GM12873 (cell line): ENCODE data around the gene TVP23A.

ENCODE experiments used
- TF ChIP-seq, protein P1 (sequence below): IDR thresholded peaks from 2 replicates; pipeline ENCODE4 v1.5.1; 2012; ENCODE audit warnings: low read depth, mild to moderate bottlenecking, moderate library complexity, low read length, control low read depth; ENCODE audit not compliant: insufficient read depth; ENCODE audit errors: missing control alignments

TVP23A gene

DNA sequence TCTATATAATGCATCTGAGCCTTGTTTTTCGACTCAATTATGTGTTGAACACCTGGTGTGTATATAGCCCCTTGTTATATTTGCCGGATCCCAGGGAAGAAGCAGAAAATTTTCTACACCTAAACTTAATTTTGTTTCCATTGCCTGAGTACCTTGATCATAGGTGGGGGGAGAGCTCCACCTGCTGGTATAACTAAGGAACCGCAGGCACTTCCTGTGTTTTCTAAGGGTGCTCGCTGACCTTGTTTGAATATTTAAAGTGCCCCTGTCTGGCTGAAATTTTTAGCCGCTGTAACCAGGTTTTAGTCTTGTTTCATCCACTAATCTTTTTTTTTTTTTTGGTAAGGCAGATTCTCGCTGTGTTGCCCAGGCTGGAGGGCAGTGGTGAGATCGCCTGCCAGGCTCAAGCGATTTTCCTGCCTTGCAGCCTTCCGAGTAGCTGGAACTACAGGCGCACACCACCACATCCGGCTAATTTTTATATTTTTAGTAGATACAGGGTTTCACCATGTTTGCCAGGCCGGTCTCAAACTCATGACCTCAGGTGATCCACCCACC is 81.4 kb downstream of the TVP23A start:
- TF ChIP-seq, protein P1, sequence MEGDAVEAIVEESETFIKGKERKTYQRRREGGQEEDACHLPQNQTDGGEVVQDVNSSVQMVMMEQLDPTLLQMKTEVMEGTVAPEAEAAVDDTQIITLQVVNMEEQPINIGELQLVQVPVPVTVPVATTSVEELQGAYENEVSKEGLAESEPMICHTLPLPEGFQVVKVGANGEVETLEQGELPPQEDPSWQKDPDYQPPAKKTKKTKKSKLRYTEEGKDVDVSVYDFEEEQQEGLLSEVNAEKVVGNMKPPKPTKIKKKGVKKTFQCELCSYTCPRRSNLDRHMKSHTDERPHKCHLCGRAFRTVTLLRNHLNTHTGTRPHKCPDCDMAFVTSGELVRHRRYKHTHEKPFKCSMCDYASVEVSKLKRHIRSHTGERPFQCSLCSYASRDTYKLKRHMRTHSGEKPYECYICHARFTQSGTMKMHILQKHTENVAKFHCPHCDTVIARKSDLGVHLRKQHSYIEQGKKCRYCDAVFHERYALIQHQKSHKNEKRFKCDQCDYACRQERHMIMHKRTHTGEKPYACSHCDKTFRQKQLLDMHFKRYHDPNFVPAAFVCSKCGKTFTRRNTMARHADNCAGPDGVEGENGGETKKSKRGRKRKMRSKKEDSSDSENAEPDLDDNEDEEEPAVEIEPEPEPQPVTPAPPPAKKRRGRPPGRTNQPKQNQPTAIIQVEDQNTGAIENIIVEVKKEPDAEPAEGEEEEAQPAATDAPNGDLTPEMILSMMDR: peak; percentile 87

DNA sequence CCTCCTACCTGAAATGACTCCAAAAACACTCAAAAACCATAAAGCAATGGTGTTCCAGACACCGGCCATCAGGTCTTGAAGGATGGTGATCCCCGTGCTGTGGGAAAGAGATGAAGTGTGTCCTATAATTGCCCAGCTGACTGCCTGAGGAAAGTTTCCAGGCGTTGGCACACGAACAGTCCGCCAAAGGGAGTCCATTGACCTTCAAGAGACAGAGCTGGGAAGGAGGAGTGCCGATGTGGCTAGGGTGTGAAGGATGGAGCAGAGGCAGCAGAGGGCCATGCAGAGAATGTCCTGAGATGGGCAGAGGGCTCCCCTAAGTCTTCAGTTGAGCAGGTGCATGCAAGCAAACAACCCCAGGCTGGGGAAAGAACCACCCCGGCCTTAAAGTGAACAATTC is 86.8 kb downstream of the TVP23A start:
- TF ChIP-seq, protein P1: no peak

DNA sequence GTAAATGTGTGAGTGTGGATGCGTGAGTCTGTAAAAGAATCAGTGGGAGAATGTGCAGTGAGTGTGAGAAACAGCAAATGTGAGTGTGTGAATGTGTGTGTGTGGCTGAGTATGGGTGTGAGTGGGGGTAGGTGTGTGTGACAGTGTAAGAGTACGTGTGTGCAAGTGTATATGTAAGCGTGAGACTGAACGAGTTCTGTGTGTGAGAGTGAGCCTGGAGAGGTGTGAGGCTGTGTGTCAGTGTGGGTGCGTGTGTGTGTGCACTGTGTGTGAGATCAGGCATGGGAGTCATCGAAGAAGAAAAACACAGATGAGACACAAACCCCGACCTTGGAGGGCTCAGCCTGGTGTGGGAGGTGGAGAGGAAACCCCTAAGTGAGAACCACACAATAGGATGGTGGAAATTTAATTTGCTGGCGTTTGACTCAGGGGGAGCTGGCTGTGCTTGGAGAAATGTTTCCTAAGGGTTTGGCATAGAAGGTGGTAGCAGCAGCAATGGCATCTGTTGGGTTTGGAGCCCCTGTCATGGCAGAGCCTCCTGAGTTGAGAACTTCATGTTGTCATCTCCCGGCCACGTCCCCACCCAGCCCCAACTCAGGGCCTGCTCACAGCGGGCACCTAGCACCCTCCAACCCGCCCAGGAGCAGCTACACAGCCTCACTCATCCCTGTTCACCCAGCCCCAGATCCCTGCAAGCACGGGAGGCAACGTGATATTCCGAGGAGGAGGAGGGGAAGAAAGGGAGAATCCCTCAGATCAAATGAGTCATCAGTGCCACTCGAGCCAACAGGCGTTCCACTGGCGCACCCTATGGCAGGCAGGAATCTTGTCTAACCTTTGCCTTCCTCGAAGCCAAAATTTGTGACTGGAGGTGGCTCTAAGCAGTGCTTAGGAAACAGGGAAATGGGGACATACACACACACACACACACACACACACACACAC is 89.2 kb downstream of the TVP23A start:
- TF ChIP-seq, protein P1: no peak

DNA sequence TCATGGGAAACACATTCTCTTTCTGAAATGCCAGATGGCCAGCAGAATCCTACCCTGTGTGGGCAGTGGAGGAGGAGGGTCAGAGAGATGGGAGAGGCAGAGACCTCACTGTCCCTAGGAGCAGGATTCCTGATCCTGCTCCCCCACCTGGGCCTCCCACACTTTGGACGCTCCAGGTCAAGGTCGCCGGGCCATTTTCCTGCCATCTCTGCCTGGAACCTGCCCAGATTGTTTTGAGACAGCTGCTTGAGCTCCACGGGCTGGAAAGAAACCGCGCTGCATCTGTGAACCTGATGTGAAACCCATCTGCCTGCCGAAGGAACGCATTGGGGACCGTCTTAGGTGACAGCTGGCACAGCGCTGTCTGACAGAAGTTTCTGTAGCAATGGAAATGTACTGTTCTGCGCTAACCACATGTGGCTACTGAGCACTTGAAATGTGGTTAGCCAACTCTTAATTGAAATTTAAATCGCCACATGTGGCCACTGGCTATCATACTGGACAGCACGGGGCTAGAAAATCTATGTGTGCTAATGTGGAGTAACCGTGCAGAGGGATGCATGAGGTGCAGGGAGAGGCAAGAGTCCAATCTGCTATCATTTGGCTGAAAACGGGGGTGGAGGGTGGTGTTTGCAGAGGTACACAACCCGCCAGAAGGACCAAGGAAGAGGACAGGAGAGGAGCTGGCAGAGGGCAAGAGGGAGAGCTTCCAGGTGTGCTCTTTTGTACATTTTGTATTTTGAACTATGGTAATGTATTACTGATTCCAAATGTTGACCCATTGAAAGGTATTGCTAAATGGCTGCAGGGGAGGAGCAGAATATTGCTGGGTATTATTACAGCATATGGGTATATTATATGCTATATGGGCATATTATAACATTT is 90.3 kb downstream of the TVP23A start:
- TF ChIP-seq, protein P1: no peak
